OCI-LY1 (cell line): ENCODE data around the gene POLR3GL.

Experiments
- H2AFZ ChIP-seq: fragments of 200-600 bp; sonication (generic), shearing (Covaris generic); 2 replicates; pipeline ENCODE4 v1.6.0; 2014; ENCODE audit warnings: antibody characterized with exemption, mild to moderate bottlenecking, low read length
- H3F3A ChIP-seq: fragments of 200-600 bp; sonication (generic), shearing (Covaris generic); 2 replicates; pipeline ENCODE4 v1.6.0; 2014; ENCODE audit warnings: mild to moderate bottlenecking, antibody characterized with exemption, low read length, moderate library complexity; ENCODE audit not compliant: insufficient read depth
- H3K27ac ChIP-seq: fragments of 200-600 bp; sonication (generic); 2 replicates; pipeline ENCODE4 v1.5.1; 2014; ENCODE audit warnings: low read length, mixed run types, mild to moderate bottlenecking, low read depth; ENCODE audit not compliant: poor library complexity, severe bottlenecking
- H3K27me3 ChIP-seq: fragments of 200-600 bp; sonication (generic); 2 replicates; pipeline ENCODE4 v1.6.0; 2014; ENCODE audit warnings: antibody characterized with exemption, mild to moderate bottlenecking, low read length, moderate library complexity; ENCODE audit not compliant: insufficient read depth
- H3K36me3 ChIP-seq: fragments of 200-600 bp; sonication (generic); 2 replicates; pipeline ENCODE4 v1.6.1; 2014; ENCODE audit warnings: mild to moderate bottlenecking, antibody characterized with exemption, low read length, moderate library complexity, mixed read lengths; ENCODE audit not compliant: insufficient read depth
- H3K4me1 ChIP-seq: fragments of 200-600 bp; sonication (generic); 2 replicates; pipeline ENCODE4 v1.5.1; 2014; ENCODE audit warnings: mild to moderate bottlenecking, low read length, moderate library complexity; ENCODE audit not compliant: insufficient read depth, severe bottlenecking
- H3K4me2 ChIP-seq: fragments of 200-600 bp; sonication (generic), shearing (Covaris generic); 2 replicates; pipeline ENCODE4 v1.6.1; 2014; ENCODE audit warnings: low read length
- H3K4me3 ChIP-seq: fragments of 200-600 bp; sonication (generic); 2 replicates; pipeline ENCODE4 v1.5.1; 2014; ENCODE audit warnings: low read length, low read depth, mild to moderate bottlenecking, mixed read lengths; ENCODE audit not compliant: poor library complexity, severe bottlenecking
- H3K79me2 ChIP-seq: fragments of 200-600 bp; shearing (Covaris generic); 2 replicates; pipeline ENCODE4 v1.6.1; 2016; ENCODE audit warnings: mixed run types, low read length, mixed read lengths; ENCODE audit not compliant: insufficient read depth
- H3K9ac ChIP-seq: fragments of 200-600 bp; sonication (generic), shearing (Covaris generic); 2 replicates; pipeline ENCODE4 v1.6.1; 2014; ENCODE audit warnings: mild to moderate bottlenecking, low read length, mixed read lengths
- H3K9me2 ChIP-seq: fragments of 200-600 bp; sonication (generic), shearing (Covaris generic); 2 replicates; pipeline ENCODE4 v1.6.1; 2014; ENCODE audit warnings: low read depth, mild to moderate bottlenecking, low read length, mixed read lengths
- H3K9me3 ChIP-seq: fragments of 200-600 bp; shearing (Covaris generic); 2 replicates; pipeline ENCODE4 v1.6.1; 2014; ENCODE audit warnings: low read length, mixed read lengths
- H4K20me1 ChIP-seq: fragments of 200-600 bp; sonication (generic), shearing (Covaris generic); 2 replicates; pipeline ENCODE4 v1.6.0; 2016; ENCODE audit warnings: mild to moderate bottlenecking, low read length; ENCODE audit not compliant: insufficient read depth
- CTCF ChIP-seq: fragments of 200-600 bp; sonication (generic), shearing (Covaris generic); IDR thresholded peaks from 2 replicates; pipeline ENCODE4 v1.5.1; 2017; ENCODE audit warnings: mild to moderate bottlenecking, antibody characterized with exemption, low read length, moderate library complexity, mixed read lengths
- EZH2 ChIP-seq: fragments of 200-600 bp; sonication (generic), shearing (Covaris generic); IDR thresholded peaks from 2 replicates; pipeline ENCODE4 v1.8.0; 2017; ENCODE audit warnings: borderline replicate concordance, mixed run types, mild to moderate bottlenecking, antibody characterized with exemption, low read length, moderate library complexity, mixed read lengths

Gene POLR3GL

GRCh38 chr1:146013559-146013922 lies 49.1 kb downstream of the POLR3GL start:
- no peak overlapping the region for H2AFZ ChIP-seq
- H3K27ac ChIP-seq, result no peak overlapping the region
- H3K27me3 ChIP-seq, result no peaks in the 10 kb centered on the region
- H3K4me2 ChIP-seq, result no peak overlapping the region
- no peaks in the 10 kb centered on the region for H3K4me1 ChIP-seq
- H3K9me3 ChIP-seq, result no peaks in the 10 kb centered on the region
- no peaks in the 10 kb centered on the region for H3K9me2 ChIP-seq
- no peak for TF ChIP-seq EZH2
- TF ChIP-seq CTCF, result no peak
- no peaks in the 10 kb centered on the region for H4K20me1 ChIP-seq
- H3K4me3 ChIP-seq, result no peak overlapping the region
- no peak overlapping the region for H3K9ac ChIP-seq
- no peaks in the 10 kb centered on the region for H3K36me3 ChIP-seq
- no peaks in the 10 kb centered on the region for H3K79me2 ChIP-seq
- H3F3A ChIP-seq, result no peaks in the 10 kb centered on the region

GRCh38 chr1:146016891-146017290 lies 52.4 kb downstream of the POLR3GL start:
- no peak overlapping the region for H2AFZ ChIP-seq

GRCh38 chr1:146019231-146020057 lies 55.0 kb downstream of the POLR3GL start:
- H2AFZ ChIP-seq, result no peak overlapping the region
- peak overlapping the region; percentile 30; the same call in 1 of the 2 replicates for H3K4me2 ChIP-seq

More at GRCh38 chr1:146016891-146017290, 52.4 kb downstream of the POLR3GL start:
- Histone ChIP-seq H3K4me3 (no peak overlapping the region), H3K79me2 (no peaks in the 10 kb centered on the region), H3K27ac (no peak overlapping the region), H3K4me1 (no peaks in the 10 kb centered on the region), H3K27me3 (no peaks in the 10 kb centered on the region; the same call in 1 of the 2 replicates), H3K9me3 (no peaks in the 10 kb centered on the region), H4K20me1 (no peaks in the 10 kb centered on the region), H3F3A (no peaks in the 10 kb centered on the region), H3K4me2 (no peak overlapping the region), H3K36me3 (no peaks in the 10 kb centered on the region), H3K9ac (no peak overlapping the region), H3K9me2 (no peaks in the 10 kb centered on the region)
- no peak for TF ChIP-seq EZH2
- TF ChIP-seq CTCF, result no peak

More at GRCh38 chr1:146019231-146020057, 55.0 kb downstream of the POLR3GL start:
- no peak overlapping the region for H3K4me3 ChIP-seq
- H3K27ac ChIP-seq, result no peak overlapping the region
- H3K9me3 ChIP-seq, result no peaks in the 10 kb centered on the region
- no peaks in the 10 kb centered on the region for H3K79me2 ChIP-seq
- no peaks in the 10 kb centered on the region for H4K20me1 ChIP-seq
- no peaks in the 10 kb centered on the region for H3K4me1 ChIP-seq
- no peaks in the 10 kb centered on the region; the same call in 1 of the 2 replicates for H3K27me3 ChIP-seq
- no peaks in the 10 kb centered on the region for H3K9me2 ChIP-seq
- H3K9ac ChIP-seq, result no peak overlapping the region
- H3F3A ChIP-seq, result no peaks in the 10 kb centered on the region
- no peak for TF ChIP-seq EZH2
- no peak for TF ChIP-seq CTCF
- no peaks in the 10 kb centered on the region for H3K36me3 ChIP-seq
